Epidermal melanocyte (primary cell): ENCODE data around the gene TRABD.

ENCODE experiments used
- DNase-seq: peaks from one replicate; pipeline ENCODE4 v3.0.0; 2011; ENCODE audit warnings: low spot score; ENCODE audit not compliant: insufficient read length

Gene TRABD

GRCh38 chr22:50173983-50174355, 11.7 kb upstream of the TRABD start:
- DNase-seq = no peak

- DNase-seq = no peak
Measured at GRCh38 chr22:50174382-50175190, 11.1 kb upstream of the TRABD start.

GRCh38 chr22:50175191-50175461, 10.6 kb upstream of the TRABD start:
- no peak for DNase-seq

- DNase-seq = no peak
Measured at GRCh38 chr22:50175921-50176849, 9.5 kb upstream of the TRABD start.

GRCh38 chr22:50176850-50177536, 8.7 kb upstream of the TRABD start:
- DNase-seq = no peak

GRCh38 chr22:50177537-50178470, 7.9 kb upstream of the TRABD start:
- DNase-seq = no peak

- no peak for DNase-seq
Measured at GRCh38 chr22:50178471-50178864, 7.2 kb upstream of the TRABD start.

- no peak for DNase-seq
Measured at GRCh38 chr22:50178871-50179869, 6.5 kb upstream of the TRABD start.

GRCh38 chr22:50179937-50180726, 5.6 kb upstream of the TRABD start:
- no peak for DNase-seq

- no peak for DNase-seq
Measured at GRCh38 chr22:50180727-50181521, 4.8 kb upstream of the TRABD start.

- no peak for DNase-seq
Measured at GRCh38 chr22:50182176-50183081, 3.3 kb upstream of the TRABD start.

GRCh38 chr22:50183141-50183971, 2.4 kb upstream of the TRABD start:
- DNase-seq = no peak

- DNase-seq = no peak
Measured at GRCh38 chr22:50184004-50184901, 1.5 kb upstream of the TRABD start.

- no peak for DNase-seq
Measured at GRCh38 chr22:50184902-50185374, 775 bp upstream of the TRABD start.

- DNase-seq = no peak
Measured at GRCh38 chr22:50186181-50186714, 535 bp downstream of the TRABD start.
